ENCODE data around the gene KIAA0408. TPM values are rescaled to one million over a fixed set of nuclear protein-coding genes. Genes with fewer than 3 reads are reported as not detected.
"Not testable (repeated sequence)": the region's sequence is repeated elsewhere in the genome, so short reads cannot be mapped to it uniquely, and the experiment has no call there.

Gene KIAA0408
- total RNA-seq, 1 donor from 2014 or later = 3.1 TPM

- TF ChIP-seq CTCF (conservative IDR thresholded peaks at IDR 0.05; ENCODE audit: low read depth, low read length) = no peak
- no peak overlapping the region for H3K4me3 ChIP-seq (ENCODE audit: low read depth, low read length)
- DNase-seq (ENCODE audit: low read depth) = no peak
Measured at GRCh38 chr6:127415096-127415495, 44.1 kb downstream of the KIAA0408 start.

GRCh38 chr6:127413123-127413522 lies 46.1 kb downstream of the KIAA0408 start:
- DNase-seq (ENCODE audit: low read depth); H3K4me3 ChIP-seq (ENCODE audit: low read depth, low read length): not testable (repeated sequence)

GRCh38 chr6:127412016-127412415 lies 47.2 kb downstream of the KIAA0408 start:
- H3K4me3 ChIP-seq (ENCODE audit: low read depth, low read length); DNase-seq (ENCODE audit: low read depth): not testable (repeated sequence)

Other genes with a start within 250 kb of the KIAA0408 start
- 13.8 and 16.5 TPM in 2 replicates for gene RNF146, start 192.5 kb downstream of the KIAA0408 start, total RNA-seq
- 47.9 and 96.9 TPM in 2 replicates for gene ECHDC1, start 115.8 kb downstream of the KIAA0408 start, total RNA-seq
- gene C6orf58, start 117.8 kb upstream of the KIAA0408 start, total RNA-seq = not detected in 2 replicates